BLaER1 treated with 17β-estradiol and CSF1 and Interleukin-3, amounts not matched to agents 10 nM and 100 nM (cell line): ENCODE data around the gene LCA5L.

Experiments used
- H3K27ac ChIP-seq, 11 experiments: shearing (Covaris generic); formaldehyde crosslinking; 2 replicates each; pipeline ENCODE4 v1.8.1; 2022
- H3K27me3 ChIP-seq, 11 experiments: shearing (Covaris generic); formaldehyde crosslinking; 2 replicates each; pipeline ENCODE4 v1.8.1; 2022
- H3K36me3 ChIP-seq, 11 experiments: shearing (Covaris generic); formaldehyde crosslinking; 2 replicates each; pipeline ENCODE4 v1.8.1; 2022
- H3K4me1 ChIP-seq, 10 experiments: shearing (Covaris generic); formaldehyde crosslinking; 2 replicates each; pipeline ENCODE4 v1.8.1; 2022
- H3K4me2 ChIP-seq, 11 experiments: shearing (Covaris generic); formaldehyde crosslinking; 2 replicates each; pipeline ENCODE4 v1.8.1; 2022
- H3K4me3 ChIP-seq, 10 experiments: shearing (Covaris generic); formaldehyde crosslinking; 2 replicates each; pipeline ENCODE4 v1.8.1; 2022
- H3K9ac ChIP-seq, 11 experiments: shearing (Covaris generic); formaldehyde crosslinking; 2 replicates each; pipeline ENCODE4 v1.8.1; 2022
- H3K9me3 ChIP-seq, 11 experiments: shearing (Covaris generic); formaldehyde crosslinking; replicated peaks in 1 of 11; 2 replicates each; pipeline ENCODE4 v1.8.1; 2022
- H4K20me1 ChIP-seq, 11 experiments: shearing (Covaris generic); formaldehyde crosslinking; 2 replicates each; pipeline ENCODE4 v1.8.1; 2022
- Cebpa-rat ChIP-seq, 11 experiments: shearing (Covaris generic); IDR thresholded peaks; 2 replicates each; pipeline ENCODE4 v1.8.1; 2022

LCA5L gene

GRCh38 chr21:39362733-39363132 is 82.8 kb downstream of the LCA5L start:
- no peak for TF ChIP-seq Cebpa-rat (IDR thresholded peaks at IDR 0.05)
- Histone ChIP-seq H3K27ac (peak overlapping the region in 5 of 11 experiments; percentile 7 to 54 (median 47); a peak in 6 of 22 replicates), H3K4me3 (no peak overlapping the region), H3K27me3 (no peaks in the 10 kb centered on the region), H3K9me3 (peaks cover 0 to 8% (median 3%) of the 10 kb centered on the region in 11 experiments; a peak in 15 of 22 replicates), H3K4me2 (peak overlapping the region in 9 of 11 experiments; percentile 7 to 75 (median 46); a peak in 14 of 22 replicates), H4K20me1 (no peaks in the 10 kb centered on the region), H3K4me1 (peaks cover 0 to 23% (median 11%) of the 10 kb centered on the region in 10 experiments; a peak in 15 of 20 replicates), H3K36me3 (no peaks in the 10 kb centered on the region), H3K9ac (no peak overlapping the region)

- no peak for TF ChIP-seq Cebpa-rat (IDR thresholded peaks at IDR 0.05)
- no peak overlapping the region for H3K27ac ChIP-seq
- H4K20me1 ChIP-seq, result no peaks in the 10 kb centered on the region
- peaks cover 0 to 23% (median 11%) of the 10 kb centered on the region in 10 experiments; a peak in 15 of 20 replicates for H3K4me1 ChIP-seq
- no peak overlapping the region for H3K4me3 ChIP-seq
- no peak overlapping the region for H3K9ac ChIP-seq
- H3K9me3 ChIP-seq, result no peaks in the 10 kb centered on the region
- no peak overlapping the region for H3K4me2 ChIP-seq
- H3K36me3 ChIP-seq, result no peaks in the 10 kb centered on the region
- H3K27me3 ChIP-seq, result no peaks in the 10 kb centered on the region
Observed at GRCh38 chr21:39359382-39359781, 86.2 kb downstream of the LCA5L start.
